NCI-H82 treated with DMSO at 0.1 percent for 48 hours (cell line): Measurements from ENCODE around the gene THEM4.
A peak's percentile ranks its signal among the peaks of the same experiment; 100 is the strongest.
"Not testable (repeated sequence)": the region's sequence is repeated elsewhere in the genome, so short reads cannot be mapped to it uniquely, and the experiment has no call there.

ENCODE experiments used
- DNase-seq: peaks from one replicate; lab custom pipeline; 2025; ENCODE audit not compliant: unreplicated experiment; lab: John Stamatoyannopoulos, UW

Gene THEM4

GRCh38 chr1:151935154-151935553 lies 25.8 kb upstream of the THEM4 start:
- no peak for DNase-seq

GRCh38 chr1:151934048-151934493 lies 24.8 kb upstream of the THEM4 start:
- peak; percentile 99 for DNase-seq

GRCh38 chr1:151924691-151925587 lies 15.6 kb upstream of the THEM4 start:
- no peak for DNase-seq

- no peak for DNase-seq
Measured at GRCh38 chr1:151923422-151923821, 14.1 kb upstream of the THEM4 start.

- DNase-seq: no peak
Measured at GRCh38 chr1:151920149-151920548, 10.8 kb upstream of the THEM4 start.

GRCh38 chr1:151918819-151919610 lies 9.7 kb upstream of the THEM4 start:
- DNase-seq: no peak

- no peak for DNase-seq
Measured at GRCh38 chr1:151918156-151918555, 8.8 kb upstream of the THEM4 start.

GRCh38 chr1:151916726-151917370 lies 7.5 kb upstream of the THEM4 start:
- no peak for DNase-seq

- DNase-seq: no peak
Measured at GRCh38 chr1:151915061-151915686, 5.9 kb upstream of the THEM4 start.

GRCh38 chr1:151914076-151914475 lies 4.8 kb upstream of the THEM4 start:
- no peak for DNase-seq

- DNase-seq: no peak
Measured at GRCh38 chr1:151912973-151913372, 3.7 kb upstream of the THEM4 start.

- no peak for DNase-seq
Measured at GRCh38 chr1:151908228-151908691, 1.1 kb downstream of the THEM4 start.

- DNase-seq: no peak
Measured at GRCh38 chr1:151907363-151908139, 1.8 kb downstream of the THEM4 start.

GRCh38 chr1:151906324-151906645 lies 3.0 kb downstream of the THEM4 start:
- not testable (repeated sequence) for DNase-seq

- DNase-seq: not testable (repeated sequence)
Measured at GRCh38 chr1:151905443-151906323, 3.6 kb downstream of the THEM4 start.

- DNase-seq: no peak
Measured at GRCh38 chr1:151905070-151905442, 4.3 kb downstream of the THEM4 start.

- DNase-seq: no peak
Measured at GRCh38 chr1:151902858-151903257, 6.5 kb downstream of the THEM4 start.

GRCh38 chr1:151900804-151901203 lies 8.5 kb downstream of the THEM4 start:
- not testable (repeated sequence) for DNase-seq

GRCh38 chr1:151898519-151898991 lies 10.8 kb downstream of the THEM4 start:
- DNase-seq: no peak
